22Rv1 (cell line): ENCODE data around the gene C1orf159.
A peak's percentile ranks its signal among the peaks of the same experiment; 100 is the strongest.

Experiments
- H3K27ac ChIP-seq: fragments of 450-650 bp; 2 replicates; pipeline ENCODE4 v1.5.1; 2017
- ZFX ChIP-seq: fragments of 450-650 bp; IDR thresholded peaks from 2 replicates; pipeline ENCODE4 v1.6.1; 2017; ENCODE audit warnings: antibody characterized with exemption, borderline replicate concordance
- TF ChIP-seq, protein P1 (sequence below): fragments of 450-650 bp; IDR thresholded peaks from 2 replicates; pipeline ENCODE4 v1.5.1; 2017; ENCODE audit warnings: mild to moderate bottlenecking

The C1orf159 gene

DNA sequence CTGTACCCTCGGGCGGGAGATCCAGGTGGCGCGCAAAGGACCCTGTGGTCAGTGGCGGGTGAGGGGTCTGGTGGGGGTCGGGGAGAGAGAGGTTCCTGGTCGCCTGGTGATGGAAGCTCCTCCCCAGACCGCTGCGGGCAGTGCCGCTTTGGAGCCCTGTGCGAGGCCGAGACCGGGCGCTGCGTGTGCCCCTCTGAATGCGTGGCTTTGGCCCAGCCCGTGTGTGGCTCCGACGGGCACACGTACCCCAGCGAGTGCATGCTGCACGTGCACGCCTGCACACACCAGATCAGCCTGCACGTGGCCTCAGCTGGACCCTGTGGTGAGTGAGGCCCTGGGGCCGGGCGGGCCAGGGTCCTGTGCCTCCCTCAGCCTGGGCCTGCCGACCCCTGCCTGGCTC is 72.5 kb downstream of the C1orf159 start:
- no peak overlapping the region for H3K27ac ChIP-seq
- TF ChIP-seq, protein P1, sequence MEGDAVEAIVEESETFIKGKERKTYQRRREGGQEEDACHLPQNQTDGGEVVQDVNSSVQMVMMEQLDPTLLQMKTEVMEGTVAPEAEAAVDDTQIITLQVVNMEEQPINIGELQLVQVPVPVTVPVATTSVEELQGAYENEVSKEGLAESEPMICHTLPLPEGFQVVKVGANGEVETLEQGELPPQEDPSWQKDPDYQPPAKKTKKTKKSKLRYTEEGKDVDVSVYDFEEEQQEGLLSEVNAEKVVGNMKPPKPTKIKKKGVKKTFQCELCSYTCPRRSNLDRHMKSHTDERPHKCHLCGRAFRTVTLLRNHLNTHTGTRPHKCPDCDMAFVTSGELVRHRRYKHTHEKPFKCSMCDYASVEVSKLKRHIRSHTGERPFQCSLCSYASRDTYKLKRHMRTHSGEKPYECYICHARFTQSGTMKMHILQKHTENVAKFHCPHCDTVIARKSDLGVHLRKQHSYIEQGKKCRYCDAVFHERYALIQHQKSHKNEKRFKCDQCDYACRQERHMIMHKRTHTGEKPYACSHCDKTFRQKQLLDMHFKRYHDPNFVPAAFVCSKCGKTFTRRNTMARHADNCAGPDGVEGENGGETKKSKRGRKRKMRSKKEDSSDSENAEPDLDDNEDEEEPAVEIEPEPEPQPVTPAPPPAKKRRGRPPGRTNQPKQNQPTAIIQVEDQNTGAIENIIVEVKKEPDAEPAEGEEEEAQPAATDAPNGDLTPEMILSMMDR: no peak
- TF ChIP-seq ZFX: no peak

DNA sequence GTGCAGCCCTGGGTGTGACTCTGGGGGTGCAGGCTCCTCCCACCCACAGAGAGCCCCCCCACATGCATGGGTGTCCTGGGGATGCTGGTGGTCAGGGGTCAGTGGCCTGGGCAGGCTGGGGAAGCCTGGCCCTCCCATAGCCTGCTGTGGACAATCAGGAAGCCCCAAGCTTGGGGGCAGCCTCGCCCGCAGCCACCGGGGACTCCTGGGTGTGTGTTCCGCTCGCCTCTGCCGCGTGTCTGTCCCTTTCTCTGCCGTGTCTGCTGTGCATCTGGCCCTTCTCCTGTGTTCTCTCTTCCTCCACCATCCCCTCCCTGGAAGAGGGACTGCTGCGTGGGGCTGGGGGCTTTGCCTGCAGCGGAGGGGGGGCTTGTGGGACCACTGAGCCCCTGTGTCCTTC is 73.1 kb downstream of the C1orf159 start:
- TF ChIP-seq ZFX: no peak
- TF ChIP-seq, protein P1: no peak
- H3K27ac ChIP-seq: no peak overlapping the region

DNA sequence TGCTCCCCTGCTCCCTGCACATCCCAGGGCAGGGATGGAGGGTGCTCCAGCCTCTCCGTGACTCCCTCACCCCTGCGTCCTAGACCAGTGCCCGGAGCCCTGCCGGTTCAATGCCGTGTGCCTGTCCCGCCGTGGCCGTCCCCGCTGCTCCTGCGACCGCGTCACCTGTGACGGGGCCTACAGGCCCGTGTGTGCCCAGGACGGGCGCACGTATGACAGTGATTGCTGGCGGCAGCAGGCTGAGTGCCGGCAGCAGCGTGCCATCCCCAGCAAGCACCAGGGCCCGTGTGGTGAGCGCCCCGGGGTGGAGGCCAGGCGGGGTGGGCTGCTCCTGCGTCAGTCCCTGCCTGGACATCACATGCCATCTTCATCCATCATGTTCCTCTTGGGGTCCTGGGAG is 74.0 kb downstream of the C1orf159 start:
- TF ChIP-seq ZFX: no peak
- TF ChIP-seq, protein P1: no peak
- no peak overlapping the region for H3K27ac ChIP-seq

DNA sequence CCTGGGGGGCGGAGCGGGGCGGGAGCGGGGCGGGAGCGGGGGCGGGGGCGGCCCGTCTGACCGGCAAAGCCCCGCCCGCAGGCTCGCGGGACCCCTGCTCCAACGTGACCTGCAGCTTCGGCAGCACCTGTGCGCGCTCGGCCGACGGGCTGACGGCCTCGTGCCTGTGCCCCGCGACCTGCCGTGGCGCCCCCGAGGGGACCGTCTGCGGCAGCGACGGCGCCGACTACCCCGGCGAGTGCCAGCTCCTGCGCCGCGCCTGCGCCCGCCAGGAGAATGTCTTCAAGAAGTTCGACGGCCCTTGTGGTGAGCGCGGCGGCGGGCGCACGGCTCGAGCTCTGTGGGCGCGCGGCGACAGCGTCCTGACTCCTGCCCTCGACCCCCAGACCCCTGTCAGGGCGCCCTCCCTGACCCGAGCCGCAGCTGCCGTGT is 74.8 kb downstream of the C1orf159 start:
- H3K27ac ChIP-seq: no peak overlapping the region
- TF ChIP-seq, protein P1: no peak
- TF ChIP-seq ZFX: no peak

DNA sequence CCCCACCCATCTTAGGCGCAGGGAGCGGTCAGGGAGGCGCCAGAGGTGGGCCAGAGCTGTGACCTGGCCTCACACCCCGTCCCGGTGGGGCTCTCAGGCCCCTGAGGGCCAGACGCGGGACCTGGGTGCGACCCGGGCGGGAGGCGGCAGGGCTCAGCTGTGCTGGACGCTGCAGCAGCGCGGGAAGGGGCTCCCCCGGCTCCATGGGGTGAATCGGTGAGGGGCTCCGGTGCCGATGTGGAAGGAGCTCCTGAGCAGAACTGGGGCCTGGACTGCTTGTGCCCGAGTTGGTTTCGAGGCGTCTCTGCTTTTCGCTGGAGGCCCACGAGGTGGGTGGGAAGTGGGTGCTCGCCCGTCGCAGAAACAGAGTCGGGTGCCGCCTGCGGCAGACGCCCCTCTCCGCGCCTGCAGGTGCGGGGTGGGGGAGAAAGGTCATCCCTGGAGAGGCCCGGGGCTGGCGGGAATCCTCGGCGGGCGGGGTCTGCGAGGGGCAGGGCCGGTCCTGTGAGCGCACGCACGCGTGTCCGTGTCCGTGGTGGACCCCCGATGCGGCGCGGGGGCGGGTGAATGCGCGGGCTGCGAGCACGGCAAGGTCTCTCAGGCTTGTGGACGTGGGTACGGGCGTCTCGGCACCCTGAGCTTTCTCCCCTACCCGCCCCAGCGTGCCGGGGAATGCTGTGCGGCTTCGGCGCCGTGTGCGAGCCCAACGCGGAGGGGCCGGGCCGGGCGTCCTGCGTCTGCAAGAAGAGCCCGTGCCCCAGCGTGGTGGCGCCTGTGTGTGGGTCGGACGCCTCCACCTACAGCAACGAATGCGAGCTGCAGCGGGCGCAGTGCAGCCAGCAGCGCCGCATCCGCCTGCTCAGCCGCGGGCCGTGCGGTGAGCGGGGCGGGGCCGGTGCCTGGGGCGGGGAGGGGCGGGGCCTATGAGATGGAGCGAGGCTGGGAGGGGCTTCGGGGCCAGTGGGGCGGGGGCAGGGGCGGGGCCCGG is 75.6 kb downstream of the C1orf159 start:
- peak overlapping the region; percentile 73 for H3K27ac ChIP-seq
- TF ChIP-seq ZFX: no peak
- TF ChIP-seq, protein P1: peak; percentile 38; the same call in 1 of the 2 replicates

DNA sequence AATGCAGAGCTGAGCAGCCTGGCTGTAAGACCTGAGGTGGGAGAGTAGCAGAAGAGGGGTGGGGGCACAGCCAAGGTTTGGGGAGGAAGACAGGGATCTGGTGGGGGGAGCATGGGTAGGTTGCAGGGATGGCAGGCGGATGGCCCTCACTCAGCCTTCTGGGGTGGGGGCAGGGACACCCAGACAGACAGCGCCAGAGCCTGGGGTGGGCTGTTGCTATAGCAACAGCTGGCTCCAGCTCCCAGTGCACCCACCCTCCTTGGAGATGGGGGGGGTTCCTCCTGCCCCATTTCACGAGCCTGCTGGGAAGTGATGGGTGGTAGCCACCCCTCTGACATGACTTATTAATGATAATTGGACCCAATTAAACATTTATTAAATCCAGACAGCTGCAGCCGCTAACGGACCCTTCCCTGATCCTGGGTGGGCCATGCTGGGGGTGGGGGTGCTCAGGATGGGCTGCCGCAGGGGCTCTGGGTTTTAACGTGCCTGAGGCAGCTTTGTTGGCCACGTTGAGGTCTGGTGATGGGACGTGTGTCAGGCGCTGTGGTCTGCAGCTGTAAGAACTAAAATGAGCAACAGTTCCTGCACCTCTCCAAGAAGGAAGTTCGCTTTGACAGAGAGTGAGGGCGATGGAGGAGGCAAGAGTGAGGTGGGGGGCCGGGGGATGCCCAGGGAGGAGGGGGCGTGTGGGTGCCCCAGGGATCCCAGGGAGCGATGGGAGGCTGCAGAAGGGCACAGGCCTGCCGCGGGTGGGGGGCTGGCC is 76.6 kb downstream of the C1orf159 start:
- TF ChIP-seq, protein P1: no peak
- TF ChIP-seq ZFX: no peak
- no peak overlapping the region for H3K27ac ChIP-seq
